ENCODE measurements around the gene SAMMSON. TPM values are rescaled to one million over a fixed set of nuclear protein-coding genes. Genes with fewer than 3 reads are reported as not detected.

Gene SAMMSON
- total RNA-seq, 1 donor from 2014 or later, result not detected

- Mint-ChIP-seq H3K27ac (no peak overlapping the region), H3K4me1 (no peaks in the 10 kb centered on the region), H3K27me3 (ENCODE audit: low read depth) (peaks cover 45% of the 10 kb centered on the region), H3K4me3 (no peak overlapping the region), H3K9me3 (peaks cover 8% of the 10 kb centered on the region), H3K36me3 (no peaks in the 10 kb centered on the region)
- no peak for DNase-seq (ENCODE audit: low spot score in 2 of 2, unreplicated experiment in 2 of 2)
- TF ChIP-seq CTCF (IDR thresholded peaks at IDR 0.05; ENCODE audit: unreplicated experiment), result no peak
Observed at GRCh38 chr3:70111411-70111810, 111.9 kb downstream of the SAMMSON start.

GRCh38 chr3:70112751-70113150 lies 113.2 kb downstream of the SAMMSON start:
- no peak for DNase-seq (ENCODE audit: low spot score in 2 of 2, unreplicated experiment in 2 of 2)
- peaks cover 8% of the 10 kb centered on the region for H3K9me3 Mint-ChIP-seq
- peaks cover 45% of the 10 kb centered on the region for H3K27me3 Mint-ChIP-seq (ENCODE audit: low read depth)
- H3K4me3 Mint-ChIP-seq, result no peak overlapping the region
- TF ChIP-seq CTCF (IDR thresholded peaks at IDR 0.05; ENCODE audit: unreplicated experiment), result no peak
- no peaks in the 10 kb centered on the region for H3K36me3 Mint-ChIP-seq
- no peaks in the 10 kb centered on the region for H3K4me1 Mint-ChIP-seq
- no peak overlapping the region for H3K27ac Mint-ChIP-seq

GRCh38 chr3:70114431-70114830 lies 114.9 kb downstream of the SAMMSON start:
- Mint-ChIP-seq H3K9me3 (peaks cover 8% of the 10 kb centered on the region), H3K4me3 (no peak overlapping the region), H3K27me3 (ENCODE audit: low read depth) (peaks cover 39% of the 10 kb centered on the region), H3K4me1 (no peaks in the 10 kb centered on the region), H3K36me3 (no peaks in the 10 kb centered on the region), H3K27ac (no peak overlapping the region)
- no peak for TF ChIP-seq CTCF (IDR thresholded peaks at IDR 0.05; ENCODE audit: unreplicated experiment)
- DNase-seq (ENCODE audit: low spot score in 2 of 2, unreplicated experiment in 2 of 2), result no peak

GRCh38 chr3:70119879-70120278 lies 120.3 kb downstream of the SAMMSON start:
- no peak for TF ChIP-seq CTCF (IDR thresholded peaks at IDR 0.05; ENCODE audit: unreplicated experiment)
- no peak overlapping the region for H3K4me3 Mint-ChIP-seq
- no peak overlapping the region for H3K27ac Mint-ChIP-seq
- peaks cover 9% of the 10 kb centered on the region for H3K27me3 Mint-ChIP-seq (ENCODE audit: low read depth)
- DNase-seq (ENCODE audit: low spot score in 2 of 2, unreplicated experiment in 2 of 2), result no peak
- no peaks in the 10 kb centered on the region for H3K9me3 Mint-ChIP-seq
- H3K4me1 Mint-ChIP-seq, result no peaks in the 10 kb centered on the region
- H3K36me3 Mint-ChIP-seq, result no peaks in the 10 kb centered on the region
